HL-60/S4 (cell line): ENCODE measurements around the gene OGDH.
"Not testable (repeated sequence)": the region's sequence is repeated elsewhere in the genome, so short reads cannot be mapped to it uniquely, and the experiment has no call there.

Experiments used
- in situ Hi-C: fragments of 300-500 bp; cut with MboI; formaldehyde crosslinking; loops from 2 replicates; pipeline ENCODE4 v1.14.3; 2022; ENCODE audit warnings: low sequenced_read_pairs

Gene OGDH

DNA sequence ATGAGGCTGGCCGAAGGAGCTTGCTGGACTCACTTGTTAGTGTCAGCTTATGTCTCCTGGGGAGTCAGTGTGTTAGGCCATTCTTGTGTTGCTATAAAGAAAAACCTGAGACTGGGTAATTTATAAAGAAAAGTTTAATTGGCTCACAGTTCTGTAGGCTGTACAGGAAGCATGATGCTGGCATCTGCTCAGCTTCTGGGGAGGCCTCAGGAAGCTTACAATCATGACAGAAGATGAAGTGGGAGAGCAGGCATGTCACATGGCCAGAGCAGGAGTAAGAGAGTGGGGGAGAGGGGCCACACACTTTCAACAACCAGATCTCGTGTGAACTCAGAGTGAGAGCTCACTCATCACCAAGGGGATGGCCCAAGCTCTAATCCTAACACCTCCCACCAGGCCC is 93.2 kb downstream of the OGDH start:
- in situ Hi-C loops: not testable (repeated sequence)

DNA sequence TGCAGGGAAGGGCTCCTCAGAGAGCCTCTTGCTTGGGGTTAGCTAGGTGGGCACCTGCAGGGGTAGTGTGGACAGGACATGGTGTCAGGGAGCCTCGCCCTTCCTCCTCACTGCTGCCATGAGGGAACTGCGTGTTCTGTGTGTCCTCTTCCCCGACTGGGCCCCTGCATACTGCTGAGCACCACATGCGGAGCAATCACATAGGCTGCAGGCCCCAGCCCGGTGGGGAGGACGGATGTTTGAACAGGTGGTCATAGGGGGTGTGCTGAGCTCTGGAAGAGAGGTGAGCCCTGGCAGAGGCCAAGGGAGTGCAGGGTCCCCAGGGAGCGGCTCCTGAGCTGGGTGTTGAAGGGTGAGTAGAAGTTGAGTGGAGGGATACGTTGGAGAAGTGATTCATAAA is 93.9 kb downstream of the OGDH start:
- in situ Hi-C loops: no loop called here

DNA sequence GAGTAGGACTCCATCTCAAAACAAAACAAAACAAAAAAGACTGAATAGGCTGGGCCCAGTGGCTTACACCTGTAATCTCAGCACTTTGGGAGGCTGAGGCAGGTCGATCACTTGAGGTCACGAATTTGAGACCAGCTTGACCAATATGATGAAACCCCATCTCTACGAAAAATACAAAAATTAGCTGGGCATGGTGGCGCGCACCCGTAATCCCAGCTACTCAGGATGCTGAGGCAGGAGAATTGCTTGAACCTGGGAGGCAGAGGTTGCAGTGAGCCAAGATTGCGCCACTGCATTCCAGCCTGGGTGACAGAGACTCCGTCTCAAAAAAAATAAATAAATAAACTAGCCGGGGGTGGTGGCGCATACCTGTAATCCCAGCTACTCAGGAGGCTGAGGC is 97.0 kb downstream of the OGDH start:
- in situ Hi-C loops: not testable (repeated sequence)

DNA sequence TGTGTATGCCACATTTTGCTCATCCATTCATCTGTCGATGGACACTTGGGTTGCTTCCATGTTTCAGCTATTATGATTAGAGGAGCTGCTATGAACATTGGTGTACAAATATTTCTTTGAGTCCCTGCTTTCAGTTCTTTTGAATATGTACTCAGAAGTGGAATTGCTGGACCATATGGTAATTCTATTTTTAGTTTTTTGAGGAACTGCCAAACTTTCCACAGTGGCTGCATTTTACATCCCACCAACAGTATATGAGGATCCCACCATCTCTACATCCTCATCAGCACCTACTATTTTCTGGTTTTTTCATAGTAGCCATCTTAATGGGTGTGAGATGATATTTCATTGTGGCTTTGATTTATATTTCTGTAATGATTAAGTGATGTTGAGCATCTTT is 97.5 kb downstream of the OGDH start:
- in situ Hi-C loops: no loop called here

DNA sequence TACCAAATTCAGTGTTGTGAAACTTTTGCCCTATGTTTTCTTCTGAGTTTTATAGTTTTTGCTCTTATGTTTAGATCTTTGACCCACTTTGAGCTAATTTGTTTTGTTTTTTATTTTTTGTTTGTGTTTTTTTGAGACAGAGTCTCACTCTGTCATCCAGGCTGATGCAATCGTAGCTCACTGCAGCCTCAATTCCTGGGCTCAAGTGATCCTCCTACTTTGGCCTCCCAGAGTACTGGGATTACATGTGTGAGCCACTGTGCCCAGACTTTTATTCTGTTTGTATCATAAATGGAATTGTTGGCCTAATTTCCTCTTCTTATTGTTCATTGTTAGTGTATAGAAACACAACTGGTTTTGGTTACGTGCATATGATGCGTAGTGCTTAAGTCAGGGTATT is 99.0 kb downstream of the OGDH start:
- in situ Hi-C loops: no loop called here

DNA sequence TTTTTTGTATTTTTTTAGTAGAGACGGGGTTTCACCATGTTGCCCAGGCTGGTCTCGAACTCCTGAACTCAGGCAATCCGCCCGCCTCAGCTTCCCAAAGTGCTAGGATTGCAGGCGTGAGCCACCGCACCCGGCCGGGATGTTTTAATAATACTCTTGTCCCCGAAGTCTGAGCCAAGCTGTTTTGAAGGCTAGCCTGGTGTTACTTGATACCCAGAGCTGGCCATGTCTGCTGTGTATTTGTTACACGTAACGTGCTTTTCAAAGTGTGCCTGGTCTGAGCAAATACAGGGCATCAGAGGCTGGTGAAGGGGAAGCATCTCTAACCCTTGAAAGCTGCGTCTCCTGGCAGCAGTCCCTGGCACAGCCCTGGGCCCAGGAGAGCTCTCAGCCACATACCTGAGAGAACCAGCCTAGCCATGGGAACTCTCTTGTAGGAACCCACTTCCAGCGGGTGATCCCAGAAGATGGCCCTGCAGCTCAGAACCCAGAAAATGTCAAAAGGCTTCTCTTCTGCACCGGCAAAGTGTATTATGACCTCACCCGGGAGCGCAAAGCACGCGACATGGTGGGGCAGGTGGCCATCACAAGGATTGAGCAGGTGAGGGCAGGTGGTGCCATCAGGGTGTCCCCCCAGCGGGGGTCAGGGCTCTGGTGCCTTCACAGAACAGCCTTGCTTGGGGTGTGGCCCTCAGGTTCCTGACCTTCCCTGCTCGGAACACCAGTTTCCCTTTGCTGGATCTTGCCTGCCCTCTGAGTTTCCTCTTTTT is 100.5 kb downstream of the OGDH start:
- in situ Hi-C loops: no loop called here

DNA sequence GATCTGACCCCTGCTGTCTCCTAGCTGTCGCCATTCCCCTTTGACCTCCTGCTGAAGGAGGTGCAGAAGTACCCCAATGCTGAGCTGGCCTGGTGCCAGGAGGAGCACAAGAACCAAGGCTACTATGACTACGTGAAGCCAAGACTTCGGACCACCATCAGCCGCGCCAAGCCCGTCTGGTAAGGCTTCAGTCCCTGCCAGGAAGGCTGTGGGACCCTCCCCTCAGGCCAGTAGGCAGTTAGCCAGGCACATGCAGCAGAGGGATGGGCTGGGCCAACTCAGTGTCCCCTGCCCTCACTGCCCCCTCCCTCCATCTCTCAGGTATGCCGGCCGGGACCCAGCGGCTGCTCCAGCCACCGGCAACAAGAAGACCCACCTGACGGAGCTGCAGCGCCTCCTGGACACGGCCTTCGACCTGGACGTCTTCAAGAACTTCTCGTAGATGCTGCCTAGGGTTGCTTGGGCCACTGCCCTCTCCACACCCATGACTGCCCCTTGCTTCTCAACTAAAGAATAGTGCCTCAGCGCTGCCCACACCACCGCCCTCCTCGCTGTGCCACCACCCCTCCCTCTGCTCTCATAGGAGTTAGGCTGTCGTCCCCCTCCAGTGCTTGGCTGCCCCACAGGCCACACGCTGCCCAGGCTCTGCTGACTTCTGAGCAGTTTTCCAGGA is 101.3 kb downstream of the OGDH start:
- in situ Hi-C loops: no loop called here

DNA sequence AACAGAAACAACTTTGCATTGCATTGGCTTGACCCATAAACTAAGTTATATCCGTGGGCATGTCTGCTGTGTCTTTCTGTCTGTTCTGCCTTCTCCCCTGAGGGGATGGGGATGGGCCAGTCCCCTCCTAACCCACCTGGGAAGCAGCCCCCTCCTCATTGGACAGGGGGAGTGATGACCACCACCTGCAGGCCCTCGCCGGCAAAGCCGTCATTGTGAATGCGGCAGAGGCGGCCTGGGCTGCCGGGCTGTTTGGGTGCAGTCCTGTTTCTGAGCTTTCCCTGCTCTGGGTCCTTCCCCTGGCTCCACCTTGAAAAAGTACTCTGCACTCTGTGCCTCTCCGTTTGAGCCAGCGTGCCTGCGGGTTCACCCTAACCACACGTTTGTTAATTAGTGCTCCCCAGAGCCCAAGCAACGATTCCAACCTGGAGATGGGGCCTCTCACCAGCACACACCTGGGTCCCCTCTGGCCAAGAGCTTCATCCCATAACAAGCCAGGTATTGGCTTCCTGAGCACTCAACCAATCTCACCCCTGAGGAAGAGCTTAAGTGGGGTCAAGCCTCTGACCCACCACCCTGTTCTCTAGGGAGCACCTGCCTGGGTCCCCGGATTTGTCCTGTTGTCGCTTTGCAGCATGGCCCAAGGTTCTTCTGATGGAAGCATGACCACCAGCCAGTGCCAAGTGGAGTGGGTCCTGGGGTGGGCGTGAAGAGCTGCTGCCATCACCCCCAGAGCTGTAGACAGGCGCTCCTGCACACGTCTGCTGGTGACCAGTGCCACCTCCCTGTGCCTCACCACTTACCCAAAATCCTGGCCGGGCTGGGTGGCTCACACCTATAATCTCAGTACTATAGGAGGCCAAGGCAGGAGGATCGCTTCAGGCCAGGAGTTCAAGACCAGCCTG is 102.8 kb downstream of the OGDH start:
- in situ Hi-C loops: no loop called here

DNA sequence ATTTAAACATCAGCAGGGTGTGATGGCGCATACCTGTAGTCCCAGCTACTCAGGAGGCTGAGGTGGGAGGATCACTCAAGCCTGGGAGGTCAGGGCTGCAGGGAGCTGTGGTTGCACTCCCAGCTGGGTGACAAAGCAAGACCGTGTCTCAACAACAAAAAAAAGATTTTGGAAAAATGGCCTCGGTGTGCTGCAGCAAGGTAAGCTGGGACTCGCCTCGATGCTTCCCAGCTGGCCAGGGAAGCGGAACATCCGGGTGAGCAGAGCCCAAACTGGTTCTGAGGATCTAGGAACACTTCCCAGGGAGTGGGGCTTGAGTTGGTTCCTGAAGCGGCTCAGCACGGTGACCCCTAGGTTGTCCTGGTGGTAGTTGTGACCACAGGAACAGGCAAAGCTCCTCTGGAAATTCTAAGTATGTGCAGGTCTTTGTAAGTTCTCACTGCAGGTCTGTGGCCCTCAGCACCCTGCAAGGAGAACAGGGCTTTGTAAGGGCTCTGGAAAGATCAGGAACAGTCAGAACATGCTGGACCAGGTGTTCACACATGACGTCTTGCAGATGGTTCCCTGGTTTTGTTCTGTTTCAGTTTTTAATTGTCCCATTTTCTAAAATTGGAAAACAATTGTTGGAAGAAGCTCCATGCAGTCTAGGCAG is 103.6 kb downstream of the OGDH start:
- in situ Hi-C loops: no loop called here

DNA sequence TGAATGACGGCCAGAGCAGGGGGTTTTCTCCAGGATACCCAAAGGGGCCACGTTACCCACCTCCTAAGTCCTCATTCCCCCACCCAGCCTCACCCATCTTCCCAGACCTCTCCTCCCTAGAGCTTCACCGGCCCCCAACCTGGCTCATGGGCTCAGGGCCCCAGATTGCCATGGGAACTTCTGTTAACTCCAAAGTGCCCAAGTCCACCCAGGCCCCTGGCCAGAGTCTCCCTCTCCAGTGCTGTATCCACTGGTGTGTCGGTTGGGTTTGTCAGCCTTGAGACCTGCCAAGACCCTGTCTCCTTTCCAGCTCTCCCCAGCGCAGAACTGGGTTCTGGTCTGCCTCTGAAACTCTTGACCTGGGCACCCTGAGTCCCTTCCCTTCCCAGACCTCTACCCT is 105.1 kb downstream of the OGDH start:
- in situ Hi-C loops: no loop called here

DNA sequence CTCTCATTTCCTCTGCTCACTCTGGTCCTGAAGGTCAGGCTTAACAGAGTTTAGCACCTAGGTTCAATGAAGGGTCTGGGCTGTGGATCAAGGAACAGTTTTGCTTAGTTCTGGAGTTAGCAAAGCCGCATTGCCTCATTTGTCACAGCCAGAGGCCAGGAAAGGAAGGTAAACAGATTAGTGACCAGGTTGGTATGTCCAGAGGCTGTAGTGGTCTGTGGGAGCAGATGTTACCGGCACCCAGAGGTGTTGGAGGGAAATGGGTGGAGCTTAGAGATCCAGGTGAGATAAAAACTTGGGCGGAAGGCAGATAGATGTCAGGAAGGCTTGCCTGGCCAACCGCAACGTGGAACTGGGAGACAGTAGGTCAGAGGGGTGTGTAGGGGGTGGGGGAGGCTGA is 105.6 kb downstream of the OGDH start:
- in situ Hi-C loops: no loop called here

DNA sequence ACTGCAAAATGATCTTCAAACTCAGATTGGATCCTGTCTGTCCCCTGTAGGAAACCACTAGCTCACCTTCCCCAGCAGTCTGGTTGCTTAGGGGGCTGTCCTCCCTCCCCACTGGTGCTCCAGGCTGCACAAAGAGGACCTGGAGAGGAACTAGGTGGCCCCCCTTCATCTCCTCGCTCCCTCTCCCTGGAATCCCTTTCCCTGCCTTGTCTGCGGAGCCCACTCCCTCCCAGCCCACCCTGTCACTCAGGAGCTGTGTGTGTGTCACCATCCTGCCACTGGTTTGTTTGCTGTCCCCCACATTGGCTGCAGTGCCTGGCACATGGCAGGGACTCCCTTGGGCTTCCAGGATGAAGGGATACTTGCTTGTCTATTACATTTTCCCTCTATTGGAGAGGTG is 106.7 kb downstream of the OGDH start:
- in situ Hi-C loops: no loop called here

DNA sequence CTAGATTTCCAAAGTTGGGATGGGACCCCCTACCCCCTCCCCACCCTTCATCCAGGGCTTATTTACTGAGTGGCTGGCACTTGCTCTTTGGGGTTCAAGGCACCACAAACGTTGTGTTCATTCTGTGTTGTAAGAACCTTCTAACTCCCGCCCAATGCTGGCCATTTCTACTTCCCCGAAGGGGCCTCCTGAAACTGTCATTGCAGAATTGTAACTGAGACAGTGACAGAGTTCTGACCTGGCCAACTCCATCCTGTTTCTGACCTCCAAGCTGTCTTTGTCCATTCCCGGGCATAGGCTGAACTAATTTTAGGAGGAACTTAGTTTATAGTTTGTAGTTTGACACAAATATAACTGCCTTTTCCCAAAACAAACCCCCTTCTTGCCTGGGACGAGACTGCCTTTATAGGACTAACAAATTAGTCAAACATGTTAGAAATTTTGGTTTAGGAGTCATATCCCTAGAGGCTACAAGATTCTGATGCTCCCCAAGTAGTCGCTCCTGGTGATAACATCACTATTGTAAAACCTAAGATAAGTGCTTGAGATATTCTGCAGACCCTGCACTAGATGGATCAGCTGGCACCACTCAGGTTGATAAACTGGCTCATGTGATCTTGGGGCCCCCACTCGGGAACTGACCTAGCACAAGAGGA is 107.4 kb downstream of the OGDH start:
- in situ Hi-C loops: no loop called here

DNA sequence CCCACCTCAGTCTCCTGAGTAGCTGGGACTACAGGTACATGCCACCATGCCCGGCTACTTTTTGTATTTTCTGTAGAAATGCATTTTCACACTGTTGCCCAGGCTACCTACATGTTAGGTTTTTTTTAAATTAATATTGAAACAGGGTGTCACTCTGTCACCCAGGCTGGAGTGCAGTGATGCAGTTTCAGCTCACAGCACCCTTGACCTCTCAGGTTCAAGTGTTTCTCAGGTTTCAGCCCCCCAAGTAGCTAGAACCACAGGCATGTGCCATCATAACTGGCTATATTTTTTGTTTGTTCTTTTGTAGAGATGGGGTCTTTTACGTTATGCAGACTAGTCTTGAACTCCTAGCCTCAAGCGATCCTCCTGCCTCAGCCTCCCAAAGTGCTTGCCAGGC is 109.8 kb downstream of the OGDH start:
- in situ Hi-C loops: no loop called here

DNA sequence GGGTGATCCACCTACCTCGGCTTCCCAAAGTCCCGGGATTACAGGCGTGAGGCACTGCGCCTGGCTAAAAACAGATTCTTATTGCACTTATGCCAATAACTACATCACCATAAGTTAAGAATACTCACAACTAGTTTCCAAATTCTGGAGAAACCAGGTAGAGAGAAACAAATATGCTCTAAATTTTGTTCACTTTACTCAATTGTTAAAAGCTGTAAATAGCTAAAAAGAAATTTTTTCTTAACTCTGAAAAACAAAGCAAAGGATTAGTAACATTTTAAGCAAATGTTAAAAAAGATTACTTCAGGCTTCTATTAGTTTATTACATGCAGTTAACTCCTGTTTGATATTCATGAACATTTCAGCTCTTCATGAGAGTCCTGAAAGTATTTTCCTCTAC is 113.9 kb downstream of the OGDH start:
- in situ Hi-C loops: no loop called here

DNA sequence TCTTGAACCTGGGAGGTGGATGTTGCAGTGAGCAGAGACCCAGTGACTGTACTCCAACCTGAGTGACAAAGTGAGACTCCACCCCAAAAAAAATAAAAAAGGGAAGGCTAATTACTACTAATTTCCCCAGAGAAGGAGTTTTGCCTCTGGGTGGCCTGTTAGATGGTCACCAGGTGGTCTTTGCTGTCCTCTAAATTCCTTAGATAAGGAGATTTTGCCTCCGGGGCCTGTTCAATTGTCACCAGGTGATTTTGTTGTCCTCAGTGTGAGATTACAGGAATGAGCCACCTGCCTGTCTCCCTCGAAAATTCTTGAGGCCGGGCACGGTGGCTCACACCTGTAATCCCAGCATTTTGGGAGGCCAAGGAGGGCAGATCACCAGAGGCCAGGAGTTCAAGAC is 117.8 kb downstream of the OGDH start:
- in situ Hi-C loops: no loop called here

DNA sequence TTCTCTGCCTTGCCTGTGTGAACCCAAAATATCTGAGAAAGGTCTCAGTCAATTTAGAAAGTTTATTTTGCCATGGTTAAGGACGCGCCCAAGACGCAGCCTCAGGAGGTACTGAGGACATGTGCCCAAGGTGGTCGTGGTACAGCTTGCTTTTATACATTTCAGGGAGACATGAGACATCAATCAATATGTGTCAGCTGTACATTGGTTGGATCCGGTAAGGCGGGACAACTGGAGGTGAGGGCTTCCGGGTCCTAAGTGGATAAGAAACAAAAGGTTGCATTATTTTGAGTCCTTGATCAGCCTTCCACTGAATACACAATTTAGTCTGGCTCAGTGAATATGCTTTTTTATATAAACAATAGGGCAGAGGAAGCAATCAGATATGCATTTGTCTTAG is 119.8 kb downstream of the OGDH start:
- in situ Hi-C loops: not testable (repeated sequence)

DNA sequence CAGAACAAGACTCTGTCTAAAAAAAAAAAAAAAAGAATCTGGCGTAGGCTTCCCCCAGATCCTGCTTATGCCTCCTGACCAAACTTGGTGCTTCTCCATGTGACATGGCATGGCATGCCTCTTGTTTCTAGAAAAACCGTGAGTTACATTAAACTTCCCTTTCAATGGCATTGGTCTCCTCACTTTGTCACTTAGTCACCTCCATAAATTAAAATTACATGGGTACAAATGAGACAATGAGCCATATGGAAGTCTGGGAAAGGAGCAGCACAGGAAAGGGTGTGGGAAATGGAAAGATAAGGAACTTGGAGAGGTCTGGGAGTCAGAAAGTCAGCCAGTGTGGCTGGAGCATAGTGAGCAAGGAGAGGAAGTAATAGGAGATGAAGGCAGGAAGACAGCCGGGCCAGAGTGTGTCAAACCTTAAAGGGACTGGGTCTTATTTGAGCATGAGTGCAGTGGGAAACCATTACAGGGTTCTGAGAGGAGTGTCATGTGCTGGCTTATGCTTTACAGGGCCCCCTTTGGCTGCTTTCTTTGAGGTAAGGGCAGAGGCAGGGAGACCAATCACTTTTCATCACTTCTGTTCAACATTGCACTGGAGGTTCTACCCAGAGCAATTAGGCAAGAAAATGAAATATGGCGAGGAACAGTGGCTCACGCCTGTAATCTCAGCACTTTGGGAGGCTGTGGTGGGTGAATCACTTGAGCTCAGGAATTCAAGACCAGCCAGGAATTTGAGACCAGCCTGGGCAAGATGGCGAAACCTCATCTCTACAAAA is 120.9 kb downstream of the OGDH start:
- in situ Hi-C loops: no loop called here

DNA sequence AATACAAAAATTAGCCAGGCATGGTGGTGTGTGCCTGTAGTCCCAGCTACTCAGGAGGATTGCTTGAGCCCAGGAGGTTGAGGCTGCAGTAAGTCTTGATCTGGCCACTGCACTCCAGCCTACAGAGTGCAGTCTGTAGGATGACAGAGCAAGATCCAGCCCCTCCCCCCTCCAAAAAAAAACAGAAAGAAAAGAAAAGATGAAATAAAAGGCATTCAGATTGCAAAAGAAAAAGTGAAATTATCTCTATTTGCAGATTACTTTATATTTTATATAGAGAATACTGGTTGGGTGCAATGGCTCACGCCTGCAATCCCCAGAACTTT is 121.5 kb downstream of the OGDH start:
- in situ Hi-C loops: no loop called here

DNA sequence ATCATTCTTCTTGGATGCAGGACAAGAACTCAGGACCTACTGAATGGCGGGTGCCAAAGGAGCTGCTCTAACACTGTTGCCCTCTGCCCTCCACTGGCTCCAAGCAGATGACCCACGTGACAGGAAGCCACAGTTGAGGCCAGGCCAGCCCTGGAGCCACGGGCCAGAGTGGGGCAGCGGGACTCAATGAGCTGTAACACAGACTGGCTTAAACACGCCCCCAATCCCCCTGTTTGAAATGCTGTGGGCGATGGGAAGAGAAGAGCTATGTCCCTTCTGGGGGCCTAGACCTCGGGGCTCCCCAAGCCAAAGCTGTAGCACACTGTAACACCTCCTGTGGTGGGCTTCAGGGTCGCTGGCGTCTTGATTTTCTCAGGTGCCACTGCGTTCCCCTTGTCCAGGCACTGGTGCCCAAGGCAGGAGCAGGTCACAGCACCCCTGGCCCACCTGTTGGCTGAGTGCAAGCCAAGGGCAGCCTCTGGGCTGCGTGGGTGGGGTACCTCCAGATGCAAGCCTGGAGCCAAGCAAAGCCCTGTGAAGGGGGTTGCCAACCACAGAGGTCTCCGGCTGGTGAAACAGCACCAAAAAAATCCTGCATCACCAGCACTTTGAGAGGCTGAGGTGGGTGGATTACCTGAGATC is 123.6 kb downstream of the OGDH start:
- in situ Hi-C loops: no loop called here
